GM12873 (cell line): ENCODE results near the gene G3BP2.

Experiments used
- CTCF ChIP-seq: IDR thresholded peaks from 2 replicates; pipeline ENCODE4 v1.5.1; 2012; ENCODE audit warnings: low read depth, mild to moderate bottlenecking, moderate library complexity, low read length, control low read depth; ENCODE audit not compliant: insufficient read depth; ENCODE audit errors: missing control alignments

The G3BP2 gene

GRCh38 chr4:75710246-75710645 is 37.0 kb upstream of the G3BP2 start:
- TF ChIP-seq CTCF: no peak

- TF ChIP-seq CTCF: peak; percentile 56
Measured at GRCh38 chr4:75708218-75708691, 35.0 kb upstream of the G3BP2 start.

GRCh38 chr4:75705198-75705977 is 32.2 kb upstream of the G3BP2 start:
- TF ChIP-seq CTCF: no peak

GRCh38 chr4:75702919-75703411 is 29.8 kb upstream of the G3BP2 start:
- TF ChIP-seq CTCF: no peak

- TF ChIP-seq CTCF: no peak
Measured at GRCh38 chr4:75699299-75699698, 26.1 kb upstream of the G3BP2 start.

GRCh38 chr4:75698963-75699228 is 25.7 kb upstream of the G3BP2 start:
- no peak for TF ChIP-seq CTCF

- TF ChIP-seq CTCF: peak; percentile 10
Measured at GRCh38 chr4:75698162-75698962, 25.2 kb upstream of the G3BP2 start.
